NCI-H2107 treated with DMSO at 0.1 percent for 48 hours (cell line): ENCODE results near the gene THEMIS2.
"Not testable (repeated sequence)": the region's sequence is repeated elsewhere in the genome, so short reads cannot be mapped to it uniquely, and the experiment has no call there.

Source experiments
- DNase-seq: peaks from one replicate; lab custom pipeline; 2025; ENCODE audit not compliant: unreplicated experiment; lab: John Stamatoyannopoulos, UW

Gene THEMIS2

GRCh38 chr1:27862671-27863537 is 9.4 kb upstream of the THEMIS2 start:
- DNase-seq = no peak

- DNase-seq = no peak
Observed at GRCh38 chr1:27863538-27863915, 8.8 kb upstream of the THEMIS2 start.

GRCh38 chr1:27864264-27864895 is 8.0 kb upstream of the THEMIS2 start:
- DNase-seq = no peak

- no peak for DNase-seq
Observed at GRCh38 chr1:27865821-27866220, 6.5 kb upstream of the THEMIS2 start.

- no peak for DNase-seq
Observed at GRCh38 chr1:27868556-27868931, 3.8 kb upstream of the THEMIS2 start.

- no peak for DNase-seq
Observed at GRCh38 chr1:27868932-27869718, 3.2 kb upstream of the THEMIS2 start.

GRCh38 chr1:27869719-27870085 is 2.6 kb upstream of the THEMIS2 start:
- DNase-seq = no peak

- DNase-seq = not testable (repeated sequence)
Observed at GRCh38 chr1:27871076-27871475, 1.3 kb upstream of the THEMIS2 start.

GRCh38 chr1:27872802-27873551 is 633 bp downstream of the THEMIS2 start:
- DNase-seq = no peak

- DNase-seq = no peak
Observed at GRCh38 chr1:27873671-27874384, 1.5 kb downstream of the THEMIS2 start.

GRCh38 chr1:27876341-27877114 is 4.2 kb downstream of the THEMIS2 start:
- DNase-seq = no peak

GRCh38 chr1:27877115-27877416 is 4.7 kb downstream of the THEMIS2 start:
- no peak for DNase-seq

- DNase-seq = no peak
Observed at GRCh38 chr1:27878039-27878438, 5.7 kb downstream of the THEMIS2 start.

- DNase-seq = no peak
Observed at GRCh38 chr1:27878787-27879335, 6.5 kb downstream of the THEMIS2 start.

GRCh38 chr1:27879374-27880082 is 7.2 kb downstream of the THEMIS2 start:
- no peak for DNase-seq

- DNase-seq = no peak
Observed at GRCh38 chr1:27882543-27882903, 10.2 kb downstream of the THEMIS2 start.

- DNase-seq = no peak
Observed at GRCh38 chr1:27883536-27883935, 11.2 kb downstream of the THEMIS2 start.

- no peak for DNase-seq
Observed at GRCh38 chr1:27884006-27884954, 11.9 kb downstream of the THEMIS2 start.
